Peyer's patch (tissue), 4 donors: ENCODE data around the gene AGTPBP1. TPM values are rescaled to one million over a fixed set of nuclear protein-coding genes. Genes with fewer than 3 reads are reported as not detected.
"Not testable (repeated sequence)": the region's sequence is repeated elsewhere in the genome, so short reads cannot be mapped to it uniquely, and the experiment has no call there.

Experiments
- DNase-seq, 3 donors: peaks; one replicate each; pipeline ENCODE4 v3.0.0-alpha.2; 2017 to 2019
- H3K27ac ChIP-seq, 4 donors: fragments of 200-600 bp; sonication (generic); one replicate each; pipeline ENCODE4 v1.5.1; 2016 to 2019
- H3K27me3 ChIP-seq, 2 donors: fragments of 200-600 bp; sonication (generic); one replicate each; pipeline ENCODE4 v1.5.1; 2019
- H3K36me3 ChIP-seq, 3 donors: fragments of 200-600 bp; sonication (generic); one replicate each; pipeline ENCODE4 v1.5.1; 2016 to 2019
- H3K4me1 ChIP-seq, 4 donors: fragments of 200-600 bp; sonication (generic); one replicate each; pipeline ENCODE4 v1.5.1; 2016 to 2019
- H3K4me3 ChIP-seq, 4 donors: fragments of 200-600 bp; sonication (generic); 1 replicate in 3 of 4; 2 replicates in 1 of 4; pipeline ENCODE4 v1.5.1; 2016 to 2019; ENCODE audit warnings: mild to moderate bottlenecking in 1 of 4
- H3K9me3 ChIP-seq, 4 donors: fragments of 200-600 bp; sonication (generic); one replicate each; pipeline ENCODE4 v1.5.1; 2016 to 2019; ENCODE audit warnings: mild to moderate bottlenecking in 1 of 4
- POLR2A ChIP-seq, 2 donors: fragments of 450-650 bp; IDR thresholded peaks; one replicate each; pipeline ENCODE4 v1.5.1; 2017; ENCODE audit warnings: antibody characterized with exemption in 2 of 2, mild to moderate bottlenecking in 2 of 2, moderate library complexity in 2 of 2
- total RNA-seq, 4 donors: library from RNA; depleted of rRNA; stranded (reverse); fragments of >200 nt; gene quantifications; one replicate each; pipeline ENCODE4 v1.1.0, GENCODE V29; 2016
- TF ChIP-seq, protein P1 (sequence below), 6 experiments: fragments of 450-650 bp in 4 of 6; fragments of 200-600 bp in 2 of 6; sonication (generic) in 1 of 6; IDR thresholded peaks; one replicate each; pipeline ENCODE4 v1.5.1; 2017 to 2019; ENCODE audit warnings: antibody characterized with exemption in 6 of 6, mild to moderate bottlenecking in 3 of 6, moderate library complexity in 1 of 6

Gene AGTPBP1
- total RNA-seq, 4 donors from 2014 or later: 9.1 to 42.9 (median 13.0) TPM

DNA sequence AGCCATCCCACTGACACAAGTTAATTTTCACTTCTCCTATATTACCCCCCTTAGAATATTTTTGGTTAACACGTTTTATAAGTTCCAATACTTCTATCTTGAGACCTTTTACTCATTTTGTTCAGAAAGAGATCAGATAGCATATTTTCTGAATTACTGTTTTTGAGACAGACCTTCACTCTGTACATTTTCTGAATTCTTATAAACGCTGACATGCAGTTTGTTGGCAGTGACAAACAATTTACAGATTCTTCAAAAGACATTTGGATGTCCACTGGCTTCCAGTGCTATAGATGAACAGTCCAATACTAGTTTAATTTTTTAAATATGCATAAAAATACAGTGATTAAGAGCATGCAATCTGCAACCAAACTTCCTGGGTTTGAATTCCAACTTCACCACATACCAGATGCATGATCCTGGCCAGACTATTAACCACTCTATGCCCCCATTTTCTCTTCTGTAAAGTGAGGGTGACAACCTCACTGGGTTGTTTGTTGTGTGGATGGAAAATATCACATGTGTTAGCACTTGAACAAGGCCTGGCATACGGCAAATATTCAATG is 142.1 kb downstream of the AGTPBP1 start:
- Histone ChIP-seq H3K36me3 (no peaks in the 10 kb centered on the region), H3K9me3 (no peaks in the 10 kb centered on the region), H3K4me1 (no peaks in the 10 kb centered on the region), H3K4me3 (no peak overlapping the region), H3K27ac (no peak overlapping the region), H3K27me3 (no peaks in the 10 kb centered on the region)
- no peak for DNase-seq
- no peak for TF ChIP-seq POLR2A (IDR thresholded peaks at IDR 0.05)
- TF ChIP-seq, protein P1, sequence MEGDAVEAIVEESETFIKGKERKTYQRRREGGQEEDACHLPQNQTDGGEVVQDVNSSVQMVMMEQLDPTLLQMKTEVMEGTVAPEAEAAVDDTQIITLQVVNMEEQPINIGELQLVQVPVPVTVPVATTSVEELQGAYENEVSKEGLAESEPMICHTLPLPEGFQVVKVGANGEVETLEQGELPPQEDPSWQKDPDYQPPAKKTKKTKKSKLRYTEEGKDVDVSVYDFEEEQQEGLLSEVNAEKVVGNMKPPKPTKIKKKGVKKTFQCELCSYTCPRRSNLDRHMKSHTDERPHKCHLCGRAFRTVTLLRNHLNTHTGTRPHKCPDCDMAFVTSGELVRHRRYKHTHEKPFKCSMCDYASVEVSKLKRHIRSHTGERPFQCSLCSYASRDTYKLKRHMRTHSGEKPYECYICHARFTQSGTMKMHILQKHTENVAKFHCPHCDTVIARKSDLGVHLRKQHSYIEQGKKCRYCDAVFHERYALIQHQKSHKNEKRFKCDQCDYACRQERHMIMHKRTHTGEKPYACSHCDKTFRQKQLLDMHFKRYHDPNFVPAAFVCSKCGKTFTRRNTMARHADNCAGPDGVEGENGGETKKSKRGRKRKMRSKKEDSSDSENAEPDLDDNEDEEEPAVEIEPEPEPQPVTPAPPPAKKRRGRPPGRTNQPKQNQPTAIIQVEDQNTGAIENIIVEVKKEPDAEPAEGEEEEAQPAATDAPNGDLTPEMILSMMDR (IDR thresholded peaks at IDR 0.05): no peak

DNA sequence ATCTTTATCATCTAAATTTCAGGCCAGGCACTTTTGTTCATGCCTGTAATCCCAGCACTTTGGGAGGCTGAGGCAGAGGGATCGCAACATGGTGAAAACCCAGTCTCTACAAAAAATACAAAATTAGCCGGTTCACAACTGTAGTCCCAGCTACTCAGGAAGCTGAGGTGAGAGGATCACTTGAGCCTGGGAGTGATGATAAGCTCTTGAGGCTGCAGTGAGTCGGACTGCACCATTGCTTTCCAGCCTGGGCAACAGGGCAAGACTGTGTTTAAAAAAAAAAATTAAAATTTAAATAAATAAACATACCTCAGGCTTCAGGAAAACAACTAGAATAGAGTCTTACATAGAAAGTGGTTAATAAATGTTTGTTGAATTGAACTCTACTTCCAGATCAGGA is 147.4 kb downstream of the AGTPBP1 start:
- Histone ChIP-seq H3K36me3 (no peaks in the 10 kb centered on the region), H3K27me3 (no peaks in the 10 kb centered on the region), H3K27ac (no peak overlapping the region), H3K4me3 (no peak overlapping the region), H3K9me3 (no peaks in the 10 kb centered on the region), H3K4me1 (no peaks in the 10 kb centered on the region)
- TF ChIP-seq, protein P1 (IDR thresholded peaks at IDR 0.05): no peak
- TF ChIP-seq POLR2A (IDR thresholded peaks at IDR 0.05): no peak
- DNase-seq: no peak

DNA sequence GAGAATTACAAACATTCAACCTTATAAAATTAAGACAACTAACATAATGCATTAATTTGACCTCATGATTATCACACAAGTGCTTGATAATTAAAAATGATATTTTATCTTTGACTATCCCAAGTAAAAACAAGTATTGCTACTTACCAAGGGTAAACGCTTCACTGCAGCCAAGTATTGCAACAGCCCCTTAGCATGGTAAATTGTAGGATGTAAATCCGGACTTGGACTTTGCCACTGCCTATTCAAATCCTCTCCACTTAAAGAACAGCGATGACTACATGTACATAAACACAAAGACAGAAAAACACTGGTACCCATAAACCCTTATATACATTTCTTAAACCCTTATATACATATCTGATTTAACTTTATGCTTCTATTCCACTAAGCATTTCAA is 155.1 kb downstream of the AGTPBP1 start:
- no peak for DNase-seq
- no peaks in the 10 kb centered on the region for H3K36me3 ChIP-seq

DNA sequence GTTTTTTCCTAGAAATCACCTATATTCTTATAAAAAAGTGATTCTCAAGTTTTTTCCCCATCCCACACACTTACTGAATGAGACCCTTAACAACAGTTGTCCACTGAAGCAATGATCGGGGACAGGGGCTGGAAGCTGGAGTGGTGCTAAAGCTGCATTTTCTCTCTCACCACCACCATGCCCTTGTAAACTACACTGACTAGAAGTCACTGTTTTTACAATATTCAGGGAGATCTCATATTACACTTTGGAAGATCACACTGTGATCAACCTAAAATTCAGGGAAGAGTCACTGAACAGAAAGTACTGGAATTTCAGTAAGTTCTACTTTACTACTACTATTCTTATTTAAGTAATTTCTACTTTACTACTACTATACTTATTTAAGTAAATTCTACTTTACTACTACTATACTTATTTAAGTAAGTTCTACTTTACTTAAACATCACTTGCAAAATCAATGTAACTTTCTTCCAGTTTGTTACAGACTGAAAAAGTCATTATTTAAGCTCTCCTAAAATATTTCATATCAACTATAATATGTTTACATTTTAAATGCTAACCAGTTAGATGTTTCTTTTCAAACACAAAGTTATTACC is 164.3 kb downstream of the AGTPBP1 start:
- no peak for DNase-seq
- H3K36me3 ChIP-seq: no peaks in the 10 kb centered on the region
- no peaks in the 10 kb centered on the region for H3K9me3 ChIP-seq
- H3K4me1 ChIP-seq: no peaks in the 10 kb centered on the region
- no peak overlapping the region for H3K4me3 ChIP-seq
- H3K27ac ChIP-seq: no peak overlapping the region
- H3K27me3 ChIP-seq: no peaks in the 10 kb centered on the region
- no peak for TF ChIP-seq POLR2A (IDR thresholded peaks at IDR 0.05)
- TF ChIP-seq, protein P1 (IDR thresholded peaks at IDR 0.05): no peak

More for the DNA sequence above, 155.1 kb downstream of the AGTPBP1 start:
- H3K9me3 ChIP-seq: no peaks in the 10 kb centered on the region
- H3K4me1 ChIP-seq: no peaks in the 10 kb centered on the region
- TF ChIP-seq, protein P1 (IDR thresholded peaks at IDR 0.05): no peak
- no peak for TF ChIP-seq POLR2A (IDR thresholded peaks at IDR 0.05)
- H3K27ac ChIP-seq: no peak overlapping the region
- H3K4me3 ChIP-seq: no peak overlapping the region
- H3K27me3 ChIP-seq: no peaks in the 10 kb centered on the region

DNA sequence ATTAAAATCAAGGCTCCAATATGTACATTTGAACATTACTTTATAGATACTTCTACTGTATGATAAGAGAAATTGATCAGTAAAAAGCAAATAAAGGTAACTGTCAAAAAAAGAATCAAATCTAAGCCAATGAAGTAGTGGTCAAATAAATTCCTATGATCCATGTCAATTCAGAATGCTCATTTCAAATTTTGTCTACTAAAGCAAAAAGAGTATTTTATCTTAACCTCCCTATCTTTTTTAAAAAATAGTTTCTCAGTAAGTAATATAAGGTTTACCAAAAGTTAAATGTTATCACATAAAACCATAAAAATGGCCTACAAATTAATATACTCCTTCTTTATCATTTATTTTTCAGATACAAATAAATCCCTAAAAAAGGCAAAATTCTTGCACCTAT is 165.9 kb downstream of the AGTPBP1 start:
- no peak overlapping the region for H3K27ac ChIP-seq
- H3K9me3 ChIP-seq: no peaks in the 10 kb centered on the region
- no peaks in the 10 kb centered on the region for H3K27me3 ChIP-seq
- DNase-seq: no peak
- no peaks in the 10 kb centered on the region for H3K36me3 ChIP-seq
- no peaks in the 10 kb centered on the region for H3K4me1 ChIP-seq
- H3K4me3 ChIP-seq: no peak overlapping the region
- TF ChIP-seq, protein P1 (IDR thresholded peaks at IDR 0.05): no peak
- TF ChIP-seq POLR2A (IDR thresholded peaks at IDR 0.05): no peak

DNA sequence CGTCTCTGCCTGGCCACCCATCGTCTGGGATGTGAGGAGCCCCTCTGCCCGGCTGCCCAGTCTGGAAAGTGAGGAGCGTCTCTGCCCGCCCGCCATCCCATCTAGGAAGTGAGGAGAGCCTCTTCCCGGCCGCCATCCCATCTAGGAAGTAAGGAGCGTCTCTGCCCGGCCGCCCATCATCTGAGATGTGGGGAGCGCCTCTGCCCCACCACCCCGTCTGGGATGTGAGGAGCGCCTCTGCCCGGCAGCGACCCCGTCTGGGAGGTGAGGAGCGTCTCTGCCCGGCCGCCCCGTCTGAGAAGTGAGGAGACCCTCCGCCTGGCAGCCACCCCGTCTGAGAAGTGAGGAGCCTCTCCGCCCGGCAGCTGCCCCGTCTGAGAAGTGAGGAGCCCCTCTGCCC is 168.2 kb downstream of the AGTPBP1 start:
- not testable (repeated sequence) for DNase-seq, H3K27me3 ChIP-seq, H3K36me3 ChIP-seq

DNA sequence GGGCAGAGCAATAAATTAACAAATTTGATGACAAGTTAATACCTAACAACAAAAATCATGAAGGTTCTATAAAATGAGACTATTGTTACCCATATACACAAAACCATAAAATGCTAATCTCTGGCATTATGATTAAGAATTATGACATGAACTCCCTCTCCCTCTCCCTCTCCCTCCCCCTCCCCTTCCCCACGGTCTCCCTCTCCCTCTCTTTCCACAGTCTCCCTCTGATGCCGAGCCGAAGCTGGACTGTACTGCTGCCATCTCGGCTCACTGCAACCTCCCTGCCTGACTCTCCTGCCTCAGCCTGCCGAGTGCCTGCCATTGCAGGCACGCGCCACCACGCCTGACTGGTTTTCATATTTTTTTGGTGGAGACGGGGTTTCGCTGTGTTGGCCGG is 168.8 kb downstream of the AGTPBP1 start:
- H3K27ac ChIP-seq, H3K4me1 ChIP-seq, H3K36me3 ChIP-seq, H3K4me3 ChIP-seq, H3K27me3 ChIP-seq, H3K9me3 ChIP-seq, DNase-seq: not testable (repeated sequence)

More for the DNA sequence above, 168.2 kb downstream of the AGTPBP1 start:
- H3K4me1 ChIP-seq, H3K27ac ChIP-seq, H3K9me3 ChIP-seq, H3K4me3 ChIP-seq: not testable (repeated sequence)
